NCI-H1417 (cell line): ENCODE data around the gene RRAGD.

Experiments used
- DNase-seq, 3 experiments: peaks; one replicate each; lab custom pipeline; 2025; lab: John Stamatoyannopoulos, UW

RRAGD gene

GRCh38 chr6:89375427-89376267, 36.4 kb downstream of the RRAGD start:
- DNase-seq, result peak; percentile 87 to 98 (median 87)

- peak in 1 of 3 experiments; percentile 30 for DNase-seq
Observed at GRCh38 chr6:89372506-89372901, 39.6 kb downstream of the RRAGD start.

GRCh38 chr6:89371849-89372505, 40.1 kb downstream of the RRAGD start:
- peak; percentile 42 to 71 (median 67) for DNase-seq

- no peak for DNase-seq
Observed at GRCh38 chr6:89368999-89369398, 43.1 kb downstream of the RRAGD start.

GRCh38 chr6:89368107-89368506, 44.0 kb downstream of the RRAGD start:
- DNase-seq, result peak; percentile 35 to 73 (median 69)

- DNase-seq, result no peak
Observed at GRCh38 chr6:89364586-89364985, 47.5 kb downstream of the RRAGD start.

- no peak for DNase-seq
Observed at GRCh38 chr6:89361171-89361570, 50.9 kb downstream of the RRAGD start.

- no peak for DNase-seq
Observed at GRCh38 chr6:89360415-89360999, 51.6 kb downstream of the RRAGD start.

GRCh38 chr6:89359561-89359960, 52.5 kb downstream of the RRAGD start:
- DNase-seq, result no peak

GRCh38 chr6:89357390-89357789, 54.7 kb downstream of the RRAGD start:
- no peak for DNase-seq

- no peak for DNase-seq
Observed at GRCh38 chr6:89356642-89357170, 55.4 kb downstream of the RRAGD start.

- DNase-seq, result no peak
Observed at GRCh38 chr6:89355511-89356194, 56.4 kb downstream of the RRAGD start.

- peak; percentile 14 to 61 (median 17) for DNase-seq
Observed at GRCh38 chr6:89353702-89354392, 58.2 kb downstream of the RRAGD start.

GRCh38 chr6:89353118-89353556, 58.9 kb downstream of the RRAGD start:
- DNase-seq, result no peak

- peak; percentile 70 to 86 (median 86) for DNase-seq
Observed at GRCh38 chr6:89352278-89353117, 59.6 kb downstream of the RRAGD start, which contains the start of gene UBE2J1. Gene UBE2J1 (minus strand): TSS chr6:89352722. CDS start chr6:89352569, 153 bp downstream.

GRCh38 chr6:89351671-89352277, 60.3 kb downstream of the RRAGD start:
- peak; percentile 26 to 83 (median 67) for DNase-seq

GRCh38 chr6:89350281-89350966, 61.6 kb downstream of the RRAGD start:
- no peak for DNase-seq

GRCh38 chr6:89348372-89348771, 63.7 kb downstream of the RRAGD start:
- no peak for DNase-seq

- DNase-seq, result no peak
Observed at GRCh38 chr6:89347825-89348224, 64.2 kb downstream of the RRAGD start.
